GM23338 (cell line): Measurements from ENCODE around the gene ZP2. TPM values are rescaled to one million over a fixed set of nuclear protein-coding genes. Genes with fewer than 3 reads are reported as not detected.

Experiments
- ATAC-seq: fragments of 200-7000 bp; cut with Tn5 transposase; 3 replicates; pipeline ENCODE4 v1.9.1; 2020
- DNase-seq: peaks from one replicate; pipeline ENCODE4 v3.0.0-alpha.2; 2015; ENCODE audit warnings: low spot score
- H2AFZ ChIP-seq: fragments of 200-600 bp; sonication (generic); 2 replicates; pipeline ENCODE4 v1.8.0; 2016; ENCODE audit warnings: antibody characterized with exemption, mild to moderate bottlenecking, moderate library complexity
- H3F3A ChIP-seq: fragments of 200-600 bp; sonication (generic); replicated peaks from 2 replicates; pipeline ENCODE4 v1.8.0; 2017; ENCODE audit warnings: antibody characterized with exemption, mixed run types, low read depth
- H3K27ac ChIP-seq: fragments of 200-600 bp; sonication (generic); 2 replicates; pipeline ENCODE4 v1.6.1; 2016; ENCODE audit warnings: low read depth
- H3K27me3 ChIP-seq: fragments of 200-600 bp; sonication (generic); 2 replicates; pipeline ENCODE4 v1.8.0; 2016; ENCODE audit warnings: mild to moderate bottlenecking, mixed run types, moderate library complexity; ENCODE audit not compliant: insufficient read depth
- H3K36me3 ChIP-seq: fragments of 200-600 bp; sonication (generic); 2 replicates; pipeline ENCODE4 v1.8.0; 2016; ENCODE audit warnings: mild to moderate bottlenecking; ENCODE audit not compliant: insufficient read depth
- H3K4me1 ChIP-seq: fragments of 200-600 bp; sonication (generic); 2 replicates; pipeline ENCODE4 v1.8.0; 2016; ENCODE audit warnings: mild to moderate bottlenecking, moderate library complexity; ENCODE audit not compliant: insufficient read depth
- H3K4me2 ChIP-seq: fragments of 200-600 bp; sonication (generic); 2 replicates; pipeline ENCODE4 v1.7.1; 2017; ENCODE audit warnings: mixed run types
- H3K4me3 ChIP-seq: fragments of 200-600 bp; sonication (generic); 2 replicates; pipeline ENCODE4 v1.6.1; 2016; ENCODE audit warnings: mixed run types
- H3K79me2 ChIP-seq: fragments of 200-600 bp; sonication (generic); replicated peaks from 2 replicates; pipeline ENCODE4 v1.8.0; 2017; ENCODE audit warnings: mild to moderate bottlenecking; ENCODE audit not compliant: insufficient read depth
- H3K9me2 ChIP-seq: fragments of 200-600 bp; sonication (generic); 2 replicates; pipeline ENCODE4 v1.8.0; 2017; ENCODE audit not compliant: insufficient read depth
- H4K20me1 ChIP-seq: fragments of 200-600 bp; sonication (generic); replicated peaks from 2 replicates; pipeline ENCODE4 v1.8.0; 2017; ENCODE audit warnings: mild to moderate bottlenecking; ENCODE audit not compliant: insufficient read depth
- H3K27ac Mint-ChIP-seq: 2 replicates; pipeline ENCODE4 v1.8.0; 2020; ENCODE audit warnings: inconsistent platforms, mild to moderate bottlenecking, moderate library complexity, mixed read lengths
- H3K27me3 Mint-ChIP-seq: 3 replicates; pipeline ENCODE4 v1.8.0; 2022; ENCODE audit warnings: low read depth, mild to moderate bottlenecking, moderate library complexity, mixed read lengths, inconsistent platforms; ENCODE audit not compliant: insufficient read depth, poor library complexity
- H3K36me3 Mint-ChIP-seq: 3 replicates; pipeline ENCODE4 v1.8.0; 2021; ENCODE audit warnings: low read depth, mild to moderate bottlenecking, inconsistent platforms, moderate library complexity, mixed read lengths
- H3K4me1 Mint-ChIP-seq: 3 replicates; pipeline ENCODE4 v1.8.0; 2020; ENCODE audit warnings: mild to moderate bottlenecking, inconsistent platforms, mixed read lengths
- H3K4me3 Mint-ChIP-seq: 3 replicates; pipeline ENCODE4 v1.8.0; 2021; ENCODE audit warnings: moderate library complexity, mild to moderate bottlenecking, inconsistent platforms, mixed read lengths
- H3K9me3 Mint-ChIP-seq: 3 replicates; pipeline ENCODE4 v1.8.0; 2020; ENCODE audit warnings: moderate library complexity, mild to moderate bottlenecking, inconsistent platforms, mixed read lengths
- CREB1 ChIP-seq: fragments of 250-450 bp; sonication (Bioruptor Pico); IDR thresholded peaks from 2 replicates; pipeline ENCODE4 v1.5.0; 2020; ENCODE audit warnings: low read depth, mild to moderate bottlenecking, moderate library complexity
- CTCF ChIP-seq, 2 experiments: fragments of 200-600 bp in 1 of 2; sonication (generic) in 1 of 2; conservative IDR thresholded peaks; 2 replicates each; pipeline versions ENCODE4 v1.5.1 to v1.6.1; 2016 to 2017; ENCODE audit warnings: antibody characterized with exemption in 2 of 2, low read depth in 2 of 2, mild to moderate bottlenecking in 2 of 2, moderate library complexity in 1 of 2
- ETS1 ChIP-seq: IDR thresholded peaks from 2 replicates; pipeline ENCODE4 v1.6.1; 2016; ENCODE audit warnings: antibody characterized with exemption
- EZH2 ChIP-seq: fragments of 200-600 bp; sonication (generic); IDR thresholded peaks from one replicate; pipeline ENCODE4 v1.8.0; 2017; ENCODE audit warnings: antibody characterized with exemption, mild to moderate bottlenecking, low read depth; ENCODE audit not compliant: unreplicated experiment
- POLR2AphosphoS5 ChIP-seq: IDR thresholded peaks from 2 replicates; pipeline ENCODE4 v1.6.1; 2016; ENCODE audit warnings: antibody characterized with exemption, low read depth
- ZNF331 ChIP-seq: fragments of 250-450 bp; sonication (Bioruptor Pico); IDR thresholded peaks from 2 replicates; pipeline ENCODE4 v1.5.0; 2020; ENCODE audit warnings: low read depth, mild to moderate bottlenecking, moderate library complexity
- polyA plus RNA-seq: library from polyadenylated mRNA; unstranded; fragments of >200 nt; fragmentation: Nextera tagmentation; extraction: Ambion mirVana; gene quantifications from 2 replicates; pipeline ENCODE4 v1.2.1, GENCODE V29; 2016
- total RNA-seq: library from RNA; depleted of rRNA; stranded (reverse); fragments of >200 nt; shearing (Covaris generic); gene quantifications from 2 replicates; pipeline ENCODE4 v1.2.3, GENCODE V29; 2014
- TF ChIP-seq, protein P1 (sequence below): fragments of 250-450 bp; sonication (Bioruptor Pico); IDR thresholded peaks from 2 replicates; pipeline ENCODE4 v1.5.0; 2020; ENCODE audit warnings: mild to moderate bottlenecking, moderate library complexity
- TF ChIP-seq, protein P2 (sequence below): IDR thresholded peaks from one replicate; pipeline ENCODE4 v1.6.1; 2018; ENCODE audit warnings: antibody characterized with exemption; ENCODE audit not compliant: unreplicated experiment

The ZP2 gene
- total and polyA plus RNA-seq, 2 experiments from 2014 or later = not detected

DNA sequence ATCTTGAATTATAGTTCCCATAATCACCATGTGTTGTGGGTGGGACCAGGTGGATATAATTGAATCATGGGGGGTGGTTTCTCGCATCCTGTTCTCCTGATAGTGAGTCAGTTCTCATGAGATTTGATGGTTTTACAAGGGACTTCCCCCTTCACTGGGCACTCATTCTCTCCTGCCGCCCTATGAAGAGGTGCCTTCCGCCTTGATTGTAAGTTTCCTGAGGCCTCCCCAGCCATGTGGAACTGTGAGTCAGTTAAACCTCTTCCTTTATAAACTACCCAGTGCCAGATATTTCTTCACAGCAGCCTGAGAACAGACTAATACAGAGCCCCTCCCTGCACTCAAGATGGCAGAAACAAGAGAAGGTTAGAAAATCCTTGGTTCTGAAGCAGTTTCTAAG is 26.5 kb downstream of the ZP2 start (continued):
- TF ChIP-seq, protein P1, sequence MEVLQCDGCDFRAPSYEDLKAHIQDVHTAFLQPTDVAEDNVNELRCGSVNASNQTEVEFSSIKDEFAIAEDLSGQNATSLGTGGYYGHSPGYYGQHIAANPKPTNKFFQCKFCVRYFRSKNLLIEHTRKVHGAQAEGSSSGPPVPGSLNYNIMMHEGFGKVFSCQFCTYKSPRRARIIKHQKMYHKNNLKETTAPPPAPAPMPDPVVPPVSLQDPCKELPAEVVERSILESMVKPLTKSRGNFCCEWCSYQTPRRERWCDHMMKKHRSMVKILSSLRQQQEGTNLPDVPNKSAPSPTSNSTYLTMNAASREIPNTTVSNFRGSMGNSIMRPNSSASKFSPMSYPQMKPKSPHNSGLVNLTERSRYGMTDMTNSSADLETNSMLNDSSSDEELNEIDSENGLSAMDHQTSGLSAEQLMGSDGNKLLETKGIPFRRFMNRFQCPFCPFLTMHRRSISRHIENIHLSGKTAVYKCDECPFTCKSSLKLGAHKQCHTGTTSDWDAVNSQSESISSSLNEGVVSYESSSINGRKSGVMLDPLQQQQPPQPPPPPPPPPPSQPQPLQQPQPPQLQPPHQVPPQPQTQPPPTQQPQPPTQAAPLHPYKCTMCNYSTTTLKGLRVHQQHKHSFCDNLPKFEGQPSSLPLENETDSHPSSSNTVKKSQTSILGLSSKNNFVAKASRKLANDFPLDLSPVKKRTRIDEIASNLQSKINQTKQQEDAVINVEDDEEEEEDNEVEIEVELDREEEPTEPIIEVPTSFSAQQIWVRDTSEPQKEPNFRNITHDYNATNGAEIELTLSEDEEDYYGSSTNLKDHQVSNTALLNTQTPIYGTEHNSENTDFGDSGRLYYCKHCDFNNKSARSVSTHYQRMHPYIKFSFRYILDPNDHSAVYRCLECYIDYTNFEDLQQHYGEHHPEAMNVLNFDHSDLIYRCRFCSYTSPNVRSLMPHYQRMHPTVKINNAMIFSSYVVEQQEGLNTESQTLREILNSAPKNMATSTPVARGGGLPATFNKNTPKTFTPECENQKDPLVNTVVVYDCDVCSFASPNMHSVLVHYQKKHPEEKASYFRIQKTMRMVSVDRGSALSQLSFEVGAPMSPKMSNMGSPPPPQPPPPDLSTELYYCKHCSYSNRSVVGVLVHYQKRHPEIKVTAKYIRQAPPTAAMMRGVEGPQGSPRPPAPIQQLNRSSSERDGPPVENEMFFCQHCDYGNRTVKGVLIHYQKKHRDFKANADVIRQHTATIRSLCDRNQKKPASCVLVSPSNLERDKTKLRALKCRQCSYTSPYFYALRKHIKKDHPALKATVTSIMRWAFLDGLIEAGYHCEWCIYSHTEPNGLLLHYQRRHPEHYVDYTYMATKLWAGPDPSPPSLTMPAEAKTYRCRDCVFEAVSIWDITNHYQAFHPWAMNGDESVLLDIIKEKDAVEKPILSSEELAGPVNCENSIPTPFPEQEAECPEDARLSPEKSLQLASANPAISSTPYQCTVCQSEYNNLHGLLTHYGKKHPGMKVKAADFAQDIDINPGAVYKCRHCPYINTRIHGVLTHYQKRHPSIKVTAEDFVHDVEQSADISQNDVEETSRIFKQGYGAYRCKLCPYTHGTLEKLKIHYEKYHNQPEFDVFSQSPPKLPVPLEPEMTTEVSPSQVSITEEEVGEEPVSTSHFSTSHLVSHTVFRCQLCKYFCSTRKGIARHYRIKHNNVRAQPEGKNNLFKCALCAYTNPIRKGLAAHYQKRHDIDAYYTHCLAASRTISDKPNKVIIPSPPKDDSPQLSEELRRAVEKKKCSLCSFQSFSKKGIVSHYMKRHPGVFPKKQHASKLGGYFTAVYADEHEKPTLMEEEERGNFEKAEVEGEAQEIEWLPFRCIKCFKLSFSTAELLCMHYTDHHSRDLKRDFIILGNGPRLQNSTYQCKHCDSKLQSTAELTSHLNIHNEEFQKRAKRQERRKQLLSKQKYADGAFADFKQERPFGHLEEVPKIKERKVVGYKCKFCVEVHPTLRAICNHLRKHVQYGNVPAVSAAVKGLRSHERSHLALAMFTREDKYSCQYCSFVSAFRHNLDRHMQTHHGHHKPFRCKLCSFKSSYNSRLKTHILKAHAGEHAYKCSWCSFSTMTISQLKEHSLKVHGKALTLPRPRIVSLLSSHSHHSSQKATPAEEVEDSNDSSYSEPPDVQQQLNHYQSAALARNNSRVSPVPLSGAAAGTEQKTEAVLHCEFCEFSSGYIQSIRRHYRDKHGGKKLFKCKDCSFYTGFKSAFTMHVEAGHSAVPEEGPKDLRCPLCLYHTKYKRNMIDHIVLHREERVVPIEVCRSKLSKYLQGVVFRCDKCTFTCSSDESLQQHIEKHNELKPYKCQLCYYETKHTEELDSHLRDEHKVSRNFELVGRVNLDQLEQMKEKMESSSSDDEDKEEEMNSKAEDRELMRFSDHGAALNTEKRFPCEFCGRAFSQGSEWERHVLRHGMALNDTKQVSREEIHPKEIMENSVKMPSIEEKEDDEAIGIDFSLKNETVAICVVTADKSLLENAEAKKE (CRISPR knock-in tag) = no peak
- no peak for TF ChIP-seq ZNF331 (CRISPR knock-in tag)
- no peak for TF ChIP-seq CTCF (conservative IDR thresholded peaks at IDR 0.05; ENCODE audit: low read depth in 2 of 2)
- no peak for TF ChIP-seq POLR2AphosphoS5
- no peak for TF ChIP-seq CREB1 (CRISPR knock-in tag)

- Mint-ChIP-seq H3K27me3 (no peaks in the 10 kb centered on the region), H3K4me3 (no peak overlapping the region), H3K9me3 (peaks cover 35% of the 10 kb centered on the region), H3K36me3 (peaks cover 57% of the 10 kb centered on the region), H3K27ac (no peak overlapping the region), H3K4me1 (no peaks in the 10 kb centered on the region)
- ATAC-seq (no peak), DNase-seq (no peak)
- Histone ChIP-seq H3K9me2 (no peaks in the 10 kb centered on the region; the same call in 1 of the 2 replicates), H3K4me2 (no peak overlapping the region), H3K79me2 (no peaks in the 10 kb centered on the region), H4K20me1 (no peaks in the 10 kb centered on the region), H3K4me3 (no peak overlapping the region), H3K36me3 (peaks cover 31% of the 10 kb centered on the region), H3K4me1 (no peaks in the 10 kb centered on the region), H2AFZ (no peak overlapping the region), H3F3A (no peaks in the 10 kb centered on the region), H3K27me3 (no peaks in the 10 kb centered on the region), H3K27ac (no peak overlapping the region)
- TF ChIP-seq ETS1 (no peak), EZH2 (no peak)
- TF ChIP-seq, protein P2, sequence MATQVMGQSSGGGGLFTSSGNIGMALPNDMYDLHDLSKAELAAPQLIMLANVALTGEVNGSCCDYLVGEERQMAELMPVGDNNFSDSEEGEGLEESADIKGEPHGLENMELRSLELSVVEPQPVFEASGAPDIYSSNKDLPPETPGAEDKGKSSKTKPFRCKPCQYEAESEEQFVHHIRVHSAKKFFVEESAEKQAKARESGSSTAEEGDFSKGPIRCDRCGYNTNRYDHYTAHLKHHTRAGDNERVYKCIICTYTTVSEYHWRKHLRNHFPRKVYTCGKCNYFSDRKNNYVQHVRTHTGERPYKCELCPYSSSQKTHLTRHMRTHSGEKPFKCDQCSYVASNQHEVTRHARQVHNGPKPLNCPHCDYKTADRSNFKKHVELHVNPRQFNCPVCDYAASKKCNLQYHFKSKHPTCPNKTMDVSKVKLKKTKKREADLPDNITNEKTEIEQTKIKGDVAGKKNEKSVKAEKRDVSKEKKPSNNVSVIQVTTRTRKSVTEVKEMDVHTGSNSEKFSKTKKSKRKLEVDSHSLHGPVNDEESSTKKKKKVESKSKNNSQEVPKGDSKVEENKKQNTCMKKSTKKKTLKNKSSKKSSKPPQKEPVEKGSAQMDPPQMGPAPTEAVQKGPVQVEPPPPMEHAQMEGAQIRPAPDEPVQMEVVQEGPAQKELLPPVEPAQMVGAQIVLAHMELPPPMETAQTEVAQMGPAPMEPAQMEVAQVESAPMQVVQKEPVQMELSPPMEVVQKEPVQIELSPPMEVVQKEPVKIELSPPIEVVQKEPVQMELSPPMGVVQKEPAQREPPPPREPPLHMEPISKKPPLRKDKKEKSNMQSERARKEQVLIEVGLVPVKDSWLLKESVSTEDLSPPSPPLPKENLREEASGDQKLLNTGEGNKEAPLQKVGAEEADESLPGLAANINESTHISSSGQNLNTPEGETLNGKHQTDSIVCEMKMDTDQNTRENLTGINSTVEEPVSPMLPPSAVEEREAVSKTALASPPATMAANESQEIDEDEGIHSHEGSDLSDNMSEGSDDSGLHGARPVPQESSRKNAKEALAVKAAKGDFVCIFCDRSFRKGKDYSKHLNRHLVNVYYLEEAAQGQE = no peak
Measured at GRCh38 chr16:21183995-21184394, 27.4 kb downstream of the ZP2 start.
